Caco-2 (cell line): Measurements from ENCODE around the gene CEACAM19. TPM values are rescaled to one million over a fixed set of nuclear protein-coding genes. Genes with fewer than 3 reads are reported as not detected.

Experiments
- Bru-seq: library from RNA; stranded (reverse); fragments of 400-500 nt; gene quantifications from one replicate; lab custom pipeline; 2021; lab: Mats Ljungman, UMichigan
- BruChase-seq, 2 experiments: library from RNA; stranded (reverse); fragments of 400-500 nt; gene quantifications; one replicate each; lab custom pipeline; 2021; lab: Mats Ljungman, UMichigan
- BruUV-seq: library from RNA; stranded (reverse); fragments of 400-500 nt; replicated peaks from 2 replicates; lab custom pipeline; 2021; lab: Mats Ljungman, UMichigan
- CTCF ChIA-PET: fragments of 300-600 bp; sonication (Branson Sonifier 250); formaldehyde crosslinking; loops from one replicate; lab custom pipeline; 2022; ENCODE audit warnings: antibody characterized with exemption; lab: Charles Lee
- POLR2A ChIA-PET: fragments of 300-600 bp; sonication (Branson Sonifier 250); formaldehyde crosslinking; loops from one replicate; lab custom pipeline; 2022; ENCODE audit warnings: antibody characterized with exemption; lab: Charles Lee
- DNase-seq, 2 experiments: peaks; one replicate each; pipeline versions ENCODE4 v3.0.0 to v3.0.0-alpha.2; 2020 to 2022
- H3K27me3 ChIP-seq: replicated peaks from 2 replicates; pipeline ENCODE4 v1.6.0; 2011; ENCODE audit warnings: low read length; ENCODE audit not compliant: control insufficient read depth, insufficient read depth
- H3K36me3 ChIP-seq: 2 replicates; pipeline ENCODE4 v1.5.1; 2011; ENCODE audit warnings: low read length; ENCODE audit not compliant: control insufficient read depth, insufficient read depth
- H3K4me1 ChIP-seq: fragments of 250-450 bp; sonication (Bioruptor Pico); 2 replicates; pipeline ENCODE4 v1.5.1; 2020; ENCODE audit warnings: mild to moderate bottlenecking
- H3K4me3 ChIP-seq: 2 replicates; pipeline ENCODE4 v1.5.1; 2011; ENCODE audit warnings: low read depth, mild to moderate bottlenecking, control low read depth, low read length
- H3K9me3 ChIP-seq: fragments of 250-450 bp; sonication (Bioruptor Pico); 2 replicates; pipeline ENCODE4 v1.5.1; 2020; ENCODE audit warnings: mild to moderate bottlenecking, moderate library complexity
- H3K27ac Mint-ChIP-seq: one replicate; pipeline ENCODE4 v1.8.0; 2022; ENCODE audit warnings: mixed read lengths; ENCODE audit not compliant: unreplicated experiment
- H3K27me3 Mint-ChIP-seq: one replicate; pipeline ENCODE4 v1.8.0; 2022; ENCODE audit warnings: mixed read lengths; ENCODE audit not compliant: insufficient read depth, unreplicated experiment
- H3K36me3 Mint-ChIP-seq: one replicate; pipeline ENCODE4 v1.8.0; 2022; ENCODE audit warnings: mild to moderate bottlenecking, mixed read lengths; ENCODE audit not compliant: insufficient read depth, unreplicated experiment
- H3K4me1 Mint-ChIP-seq: one replicate; pipeline ENCODE4 v1.8.0; 2022; ENCODE audit warnings: low read depth, mixed read lengths; ENCODE audit not compliant: unreplicated experiment
- H3K4me3 Mint-ChIP-seq: one replicate; pipeline ENCODE4 v1.8.0; 2022; ENCODE audit warnings: mild to moderate bottlenecking, moderate library complexity, mixed read lengths; ENCODE audit not compliant: unreplicated experiment
- H3K9me3 Mint-ChIP-seq: one replicate; pipeline ENCODE4 v1.8.0; 2022; ENCODE audit warnings: mixed read lengths; ENCODE audit not compliant: unreplicated experiment
- CTCF ChIP-seq, 2 experiments: fragments of 200-600 bp in 1 of 2; IDR thresholded peaks; 1 replicate in 1 of 2; 2 replicates in 1 of 2; pipeline versions ENCODE4 v1.5.1 to v1.8.0; 2011 to 2022; ENCODE audit warnings: antibody characterized with exemption in 1 of 2, control low read depth in 1 of 2, inconsistent platforms in 1 of 2, low read depth in 1 of 2, low read length in 1 of 2, mild to moderate bottlenecking in 1 of 2, moderate library complexity in 1 of 2; ENCODE audit not compliant: insufficient read depth in 1 of 2, severe bottlenecking in 1 of 2, unreplicated experiment in 1 of 2
- intact Hi-C: fragments of 100-400 bp; cut with micrococcal nuclease; formaldehyde crosslinking; loops from one replicate; pipeline ENCODE4 v1.10.0; 2022; ENCODE audit not compliant: unreplicated experiment
- long read RNA-seq: library from polyadenylated mRNA; stranded (forward); transcript quantifications from one replicate; pipeline ENCODE4 v2.0.0, GENCODE V29; 2022
- total RNA-seq: library from RNA; stranded (reverse); gene quantifications from 2 replicates; pipeline ENCODE4 v1.2.3, GENCODE V29; 2022

CEACAM19 gene
- total RNA-seq (2.9 and 3.3 TPM in 2 replicates), Bru-seq, nascent RNA (percentile 34 among the genes with signal in this experiment), BruChase-seq, experiment 1, labeled RNA remaining after a 2-hour chase (percentile 43 among the genes with signal in this experiment), BruChase-seq, experiment 2, labeled RNA remaining after a 6-hour chase (percentile 47 among the genes with signal in this experiment)
- long read RNA-seq, partial matches to known transcripts, result 0 of 2 reads
- long read RNA-seq, other reads (novel, unspliced or antisense), result 2 of 2 reads

GRCh38 chr19:44671400-44671799 lies at the start of gene CEACAM19:
CEACAM19 (plus strand) TSS chr19:44671482; CDS start chr19:44671932, 450 bp downstream.
- Histone ChIP-seq H3K9me3 (no peaks in the 10 kb centered on the region), H3K4me3 (no peak within 1 kb of the TSS), H3K36me3 (no peaks in the 10 kb centered on the region), H3K27me3 (no peaks in the 10 kb centered on the region), H3K4me1 (no peaks in the 10 kb centered on the region)
- ChIA-PET CTCF (interaction anchor here (1.3 kb wide), 1 partner anchor 14 kb away, joined by 3 read pairs; no protein-coding TSS in a partner anchor), POLR2A (no interaction called here)
- Mint-ChIP-seq H3K27ac (no peak within 1 kb of the TSS), H3K36me3 (peaks cover 6% of the 10 kb centered on the region), H3K4me3 (no peak within 1 kb of the TSS), H3K4me1 (no peaks in the 10 kb centered on the region), H3K9me3 (no peaks in the 10 kb centered on the region), H3K27me3 (no peaks in the 10 kb centered on the region)
- TF ChIP-seq CTCF (IDR thresholded peaks at IDR 0.05; ENCODE audit: insufficient read depth in 1 of 2, low read depth in 1 of 2, low read length in 1 of 2, severe bottlenecking in 1 of 2, unreplicated experiment in 1 of 2), result no peak
- peak in 1 of 2 experiments; percentile 43 for DNase-seq
- no TSS peak for BruUV-seq
- intact Hi-C loops, result no loop called here

- Mint-ChIP-seq H3K27ac (no peak overlapping the region), H3K36me3 (peaks cover 5% of the 10 kb centered on the region), H3K9me3 (no peaks in the 10 kb centered on the region), H3K4me3 (no peak overlapping the region), H3K27me3 (no peaks in the 10 kb centered on the region), H3K4me1 (peaks cover 16% of the 10 kb centered on the region)
- intact Hi-C loops, result no loop called here
- CTCF ChIA-PET, result interaction anchor here (0.6 kb wide), 1 partner anchor 71 kb away, joined by 5 read pairs; no protein-coding TSS in a partner anchor
- Histone ChIP-seq H3K4me1 (peaks cover 21% of the 10 kb centered on the region), H3K4me3 (no peak overlapping the region), H3K27me3 (no peaks in the 10 kb centered on the region), H3K36me3 (peaks cover 3% of the 10 kb centered on the region), H3K9me3 (no peaks in the 10 kb centered on the region)
- POLR2A ChIA-PET, result no interaction called here
- no TSS peak for BruUV-seq
- TF ChIP-seq CTCF (IDR thresholded peaks at IDR 0.05; ENCODE audit: insufficient read depth in 1 of 2, low read depth in 1 of 2, low read length in 1 of 2, severe bottlenecking in 1 of 2, unreplicated experiment in 1 of 2), result no peak
- no peak for DNase-seq
Measured at GRCh38 chr19:44623080-44623479, 48.2 kb upstream of the CEACAM19 start.

- no TSS peak for BruUV-seq
- no peak overlapping the region for H3K4me3 Mint-ChIP-seq
Measured at GRCh38 chr19:44623626-44624025, 47.7 kb upstream of the CEACAM19 start.

More at GRCh38 chr19:44623626-44624025, 47.7 kb upstream of the CEACAM19 start:
- ChIA-PET POLR2A (interaction anchor here (0.5 kb wide), 1 partner anchor 8 kb away, joined by 5 read pairs; no protein-coding TSS in a partner anchor), CTCF (interaction anchor here (0.6 kb wide), 1 partner anchor 71 kb away, joined by 5 read pairs; no protein-coding TSS in a partner anchor)
- Histone ChIP-seq H3K4me1 (peaks cover 21% of the 10 kb centered on the region), H3K9me3 (no peaks in the 10 kb centered on the region), H3K27me3 (no peaks in the 10 kb centered on the region), H3K36me3 (peaks cover 3% of the 10 kb centered on the region), H3K4me3 (no peak overlapping the region)
- Mint-ChIP-seq H3K27ac (no peak overlapping the region), H3K9me3 (no peaks in the 10 kb centered on the region), H3K27me3 (no peaks in the 10 kb centered on the region), H3K4me1 (peaks cover 16% of the 10 kb centered on the region), H3K36me3 (peaks cover 5% of the 10 kb centered on the region)
- no peak for DNase-seq
- intact Hi-C loops, result no loop called here
- no peak for TF ChIP-seq CTCF (IDR thresholded peaks at IDR 0.05; ENCODE audit: insufficient read depth in 1 of 2, low read depth in 1 of 2, low read length in 1 of 2, severe bottlenecking in 1 of 2, unreplicated experiment in 1 of 2)
